ENCODE results near the gene ZNF816.
"Not testable (repeated sequence)": the region's sequence is repeated elsewhere in the genome, so short reads cannot be mapped to it uniquely, and the experiment has no call there.

The ZNF816 gene

DNA sequence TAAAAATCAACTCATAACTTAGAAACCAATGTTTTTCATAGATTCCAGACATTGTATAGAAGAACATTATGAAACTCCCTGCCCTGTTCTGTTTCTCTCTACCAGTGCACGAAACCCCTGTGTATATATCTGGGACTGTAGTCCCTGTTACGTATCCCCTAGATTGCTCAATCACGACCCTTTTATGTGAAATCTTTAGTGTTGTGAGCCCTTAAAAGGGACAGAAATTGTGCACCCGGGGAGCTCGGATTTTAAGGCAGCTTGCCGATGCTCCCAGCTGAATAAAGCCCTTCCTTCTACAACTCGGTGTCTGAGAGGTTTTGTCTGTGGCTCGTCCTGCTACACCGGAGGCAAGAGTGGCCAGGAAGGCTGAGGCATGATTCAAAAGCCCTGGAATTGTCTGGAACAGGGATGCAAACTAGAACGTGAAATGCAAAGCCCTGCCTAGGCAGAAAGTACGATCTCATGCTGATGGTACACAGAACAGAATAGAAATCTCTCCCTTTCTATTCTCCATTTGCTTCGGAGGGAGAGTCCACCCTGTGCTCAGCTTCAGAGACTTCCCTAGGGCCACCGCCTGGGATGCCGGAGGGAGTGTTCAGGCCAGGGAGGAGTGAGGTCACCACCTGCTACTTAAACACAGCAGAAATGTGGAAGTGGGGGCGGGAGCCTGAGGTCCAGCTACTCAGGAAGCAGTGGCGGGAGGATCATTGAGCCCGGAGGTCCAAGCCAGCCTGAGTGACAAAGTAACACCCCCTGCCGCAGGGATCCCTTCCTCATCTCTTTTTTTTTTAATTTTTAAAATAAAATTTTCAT is 38.7 kb downstream of the ZNF816 start:
- no peak for DNase-seq

DNA sequence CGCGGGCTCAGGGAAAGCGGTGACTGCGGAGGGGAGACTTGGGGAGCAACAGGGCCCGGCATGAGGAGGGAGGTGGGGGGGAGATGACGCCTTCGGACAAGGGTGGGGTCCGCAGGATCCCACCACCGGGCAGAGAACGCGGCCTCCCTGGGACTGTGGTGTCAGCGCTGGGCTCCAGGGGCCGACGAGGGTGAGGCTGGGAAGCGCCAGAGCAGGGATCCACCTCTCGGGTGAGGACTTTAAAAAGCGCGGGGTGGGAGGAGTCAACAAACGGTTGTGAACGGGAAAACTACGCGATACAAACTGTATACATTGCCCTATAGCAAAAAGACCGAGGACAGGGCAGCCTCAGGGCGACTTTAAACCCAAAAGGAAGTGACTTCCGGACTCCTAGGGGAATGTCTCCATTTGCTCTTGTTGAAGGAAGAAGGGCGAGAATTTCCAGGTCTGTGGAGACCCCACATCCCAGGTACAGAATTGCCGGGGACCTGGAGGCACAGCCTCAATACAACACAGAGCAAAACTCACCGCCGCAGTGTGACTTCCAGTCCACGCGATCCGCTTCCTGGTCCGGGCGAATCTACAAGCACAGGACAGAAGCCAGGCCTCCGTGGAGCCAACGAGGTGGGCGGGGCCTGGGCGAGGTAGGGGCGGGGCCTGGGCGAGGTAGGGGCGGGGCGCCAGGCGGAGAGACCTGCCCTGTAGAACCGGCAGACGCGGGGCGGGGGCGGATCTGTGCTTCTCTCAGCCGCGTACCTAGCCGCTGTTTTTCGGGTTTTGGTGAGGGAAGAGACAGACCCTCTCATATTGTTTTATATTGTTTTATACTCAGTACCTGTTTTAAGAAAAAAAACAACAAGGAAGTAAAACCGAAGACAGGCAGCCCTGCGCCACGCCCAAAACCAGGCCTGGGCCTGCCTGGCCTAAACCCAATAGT is 39.6 kb downstream of the ZNF816 start, which contains the start of gene ZNF888:
TSS of gene ZNF888 (minus strand) at position 588 of the 937 bp plus-strand sequence. CDS start 5,555 bp downstream, outside the sequence.
- peak; percentile 86 for DNase-seq

DNA sequence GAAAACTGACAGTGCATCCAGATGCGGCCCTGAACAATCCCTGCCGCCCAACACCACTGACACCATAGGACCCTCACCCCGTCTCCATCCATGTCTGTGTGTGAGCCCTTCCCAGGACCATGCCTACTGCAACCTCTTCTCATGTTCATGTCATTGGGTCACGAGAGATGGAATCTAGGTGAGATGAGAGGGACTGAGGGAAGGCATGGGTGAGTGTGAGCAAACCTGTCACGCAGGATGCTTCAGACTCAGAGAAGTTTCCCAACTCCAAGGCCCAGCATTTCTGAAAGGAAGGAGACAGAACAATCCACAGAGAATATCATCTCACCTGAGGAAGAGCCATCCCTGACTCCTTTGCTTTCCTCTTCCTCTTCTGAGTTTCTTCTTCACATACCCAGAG is 45.1 kb downstream of the ZNF816 start:
- DNase-seq: no peak

DNA sequence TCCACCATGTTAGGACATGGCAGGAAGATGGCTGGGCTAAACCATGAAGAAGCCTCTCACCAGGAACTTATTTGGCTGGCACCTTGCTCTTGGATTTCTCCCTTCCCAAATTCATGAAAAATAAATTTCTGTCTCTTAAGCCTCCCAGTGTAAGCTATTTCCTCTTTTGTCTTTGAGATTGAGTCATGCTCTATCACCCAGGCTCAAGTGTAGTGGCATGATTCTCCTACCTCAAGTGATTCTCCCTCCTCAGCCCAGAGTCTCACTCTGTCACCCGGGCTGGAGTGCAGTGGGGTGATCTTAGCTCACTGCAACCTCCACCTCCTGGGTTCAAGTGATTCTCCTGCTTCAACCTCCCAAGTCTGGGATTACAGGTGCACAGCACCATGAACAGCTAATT is 52.0 kb downstream of the ZNF816 start:
- no peak for DNase-seq

DNA sequence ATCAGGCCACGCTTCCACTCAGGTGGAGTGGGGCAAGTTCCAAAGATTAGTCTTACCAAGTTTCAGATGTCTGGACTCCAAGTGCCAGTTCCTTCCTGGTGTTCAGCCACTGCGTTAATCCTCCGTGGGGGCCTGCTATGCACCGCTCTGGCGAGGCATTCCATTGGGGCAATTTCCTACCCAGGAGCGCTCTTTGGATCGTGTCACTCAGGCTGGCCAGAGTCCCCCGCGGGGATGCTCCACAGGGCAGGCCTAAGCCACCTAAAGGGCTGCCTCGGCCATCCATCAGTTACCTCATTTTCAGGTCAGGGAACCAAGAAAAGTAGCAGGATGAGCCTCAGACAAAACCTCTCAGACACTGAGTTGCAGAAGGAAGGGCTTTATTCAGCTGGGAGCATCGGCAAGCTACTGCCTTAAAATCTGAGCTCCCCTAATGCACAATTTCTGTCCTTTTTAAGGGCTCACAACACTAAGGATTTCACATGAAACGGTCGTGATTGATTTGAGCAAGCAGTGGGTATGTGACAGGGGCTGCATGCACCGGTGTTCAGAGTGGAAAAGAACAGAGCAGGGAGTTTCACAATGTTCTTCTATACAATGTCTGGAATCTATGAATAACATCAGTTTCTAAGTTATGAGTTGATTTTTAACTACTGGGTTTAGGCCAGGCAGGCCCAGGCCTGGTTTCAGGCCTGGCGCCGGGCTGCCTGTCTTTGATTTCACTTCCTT is 58.5 kb downstream of the ZNF816 start:
- DNase-seq: not testable (repeated sequence)

DNA sequence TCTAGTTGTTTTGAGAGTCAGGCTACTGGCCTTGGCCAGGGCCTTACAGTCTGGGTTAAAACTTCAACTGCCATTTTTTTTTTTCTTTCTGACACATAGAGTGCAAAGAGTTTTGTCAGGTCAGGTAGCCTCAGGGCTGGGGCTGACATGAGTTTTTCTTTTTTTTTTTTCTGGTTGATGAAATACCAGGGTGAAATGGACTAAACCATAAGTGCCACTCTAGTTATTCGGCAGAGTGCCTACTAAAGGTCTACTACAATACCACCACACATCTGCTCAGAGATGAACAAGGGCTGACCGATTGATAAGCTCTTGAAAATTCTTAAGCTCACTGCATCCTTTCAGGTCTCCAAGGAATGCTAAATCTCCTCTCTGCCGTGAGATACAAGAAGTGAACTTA is 60.8 kb downstream of the ZNF816 start:
- no peak for DNase-seq
